MCF 10A (cell line): ENCODE data around the gene GPHN. TPM values are rescaled to one million over a fixed set of nuclear protein-coding genes. Genes with fewer than 3 reads are reported as not detected.
A peak's percentile ranks its signal among the peaks of the same experiment; 100 is the strongest.

Source experiments
- BruUV-seq: library from RNA; stranded (reverse); fragments of 400-500 nt; replicated peaks from 2 replicates; lab custom pipeline; 2021; lab: Mats Ljungman, UMichigan
- CTCF ChIA-PET: fragments of 300-600 bp; sonication (Branson Sonifier 250); formaldehyde crosslinking; extraction: SDS; loops from one replicate; lab custom pipeline; 2021; ENCODE audit warnings: antibody characterized with exemption, inconsistent platforms; lab: Yijun Ruan, JAX
- POLR2A ChIA-PET: fragments of 300-600, 350-650 bp; sonication (Branson Sonifier 250); formaldehyde crosslinking; extraction: SDS; loops from one replicate; lab custom pipeline; 2020; ENCODE audit warnings: antibody characterized with exemption, inconsistent platforms; lab: Yijun Ruan, JAX
- DNase-seq: peaks from one replicate; pipeline ENCODE4 v3.0.0-alpha.2; 2018; ENCODE audit not compliant: unreplicated experiment
- H3K27ac Mint-ChIP-seq: one replicate; pipeline ENCODE4 v1.8.0; 2022; ENCODE audit warnings: mild to moderate bottlenecking, low read depth, mixed read lengths; ENCODE audit not compliant: unreplicated experiment
- H3K27me3 Mint-ChIP-seq: one replicate; pipeline ENCODE4 v1.8.0; 2022; ENCODE audit warnings: mixed read lengths; ENCODE audit not compliant: insufficient read depth, unreplicated experiment
- H3K36me3 Mint-ChIP-seq: one replicate; pipeline ENCODE4 v1.8.0; 2022; ENCODE audit warnings: mild to moderate bottlenecking, moderate library complexity, mixed read lengths; ENCODE audit not compliant: insufficient read depth, unreplicated experiment
- H3K4me1 Mint-ChIP-seq: one replicate; pipeline ENCODE4 v1.8.0; 2022; ENCODE audit warnings: mixed read lengths; ENCODE audit not compliant: insufficient read depth, unreplicated experiment
- H3K4me3 Mint-ChIP-seq: one replicate; pipeline ENCODE4 v1.8.0; 2022; ENCODE audit warnings: mild to moderate bottlenecking, moderate library complexity, mixed read lengths; ENCODE audit not compliant: unreplicated experiment
- H3K9me3 Mint-ChIP-seq: one replicate; pipeline ENCODE4 v1.8.0; 2022; ENCODE audit warnings: mixed read lengths; ENCODE audit not compliant: unreplicated experiment
- CTCF ChIP-seq: fragments of 200-600 bp; IDR thresholded peaks from one replicate; pipeline ENCODE4 v1.8.0; 2022; ENCODE audit warnings: antibody characterized with exemption, mild to moderate bottlenecking; ENCODE audit not compliant: unreplicated experiment
- intact Hi-C: fragments of 100-400 bp; cut with micrococcal nuclease; formaldehyde crosslinking; loops from 2 replicates; pipeline ENCODE4 v1.14.1; 2022
- total RNA-seq: library from RNA; stranded (reverse); gene quantifications from 2 replicates; pipeline ENCODE4 v1.2.3, GENCODE V29; 2022

Gene GPHN
- total RNA-seq, 1 experiment from 2014 or later = 26.8 TPM

- DNase-seq = no peak
- no peak for TF ChIP-seq CTCF
- Mint-ChIP-seq H3K36me3 (peaks cover 12% of the 10 kb centered on the region), H3K4me3 (no peak overlapping the region), H3K9me3 (no peaks in the 10 kb centered on the region), H3K4me1 (no peaks in the 10 kb centered on the region), H3K27ac (no peak overlapping the region), H3K27me3 (no peaks in the 10 kb centered on the region)
- BruUV-seq = no TSS peak
- CTCF ChIA-PET = interaction anchor here (0.6 kb wide), 1 partner anchor 599 kb away, joined by 3 read pairs; no protein-coding TSS in a partner anchor
- POLR2A ChIA-PET = interaction anchor here (1.2 kb wide), 1 partner anchor 9 kb away, joined by 5 read pairs; no protein-coding TSS in a partner anchor
- intact Hi-C loops = no loop called here
Measured at GRCh38 chr14:66972469-66972868, 464.5 kb downstream of the GPHN start.

GRCh38 chr14:66974397-66975025 is 466.6 kb downstream of the GPHN start:
- TF ChIP-seq CTCF = no peak
- ChIA-PET POLR2A (interaction anchor here (0.9 to 2.0 kb wide), 2 partner anchors 9 to 41 kb away, joined by 4 to 8 read pairs; no protein-coding TSS in a partner anchor), CTCF (interaction anchor here (1.0 kb wide), 1 partner anchor 314 kb away, joined by 3 read pairs; no protein-coding TSS in a partner anchor)
- Mint-ChIP-seq H3K9me3 (no peaks in the 10 kb centered on the region), H3K27ac (no peak overlapping the region), H3K4me1 (no peaks in the 10 kb centered on the region), H3K4me3 (no peak overlapping the region), H3K27me3 (no peaks in the 10 kb centered on the region), H3K36me3 (peaks cover 12% of the 10 kb centered on the region)
- BruUV-seq = no TSS peak
- DNase-seq = peak; percentile 23
- intact Hi-C loops = no loop called here

GRCh38 chr14:66975251-66975650 is 467.3 kb downstream of the GPHN start:
- no peak for DNase-seq
- TF ChIP-seq CTCF = no peak
- Mint-ChIP-seq H3K27ac (no peak overlapping the region), H3K4me1 (no peaks in the 10 kb centered on the region), H3K9me3 (no peaks in the 10 kb centered on the region), H3K4me3 (no peak overlapping the region), H3K36me3 (peaks cover 12% of the 10 kb centered on the region), H3K27me3 (no peaks in the 10 kb centered on the region)
- ChIA-PET POLR2A (interaction anchor here (2.0 kb wide), 1 partner anchor 42 kb away, joined by 8 read pairs; no protein-coding TSS in a partner anchor), CTCF (no interaction called here)
- intact Hi-C loops = no loop called here
- BruUV-seq = no TSS peak

GRCh38 chr14:66979101-66979974 is 471.4 kb downstream of the GPHN start:
- TF ChIP-seq CTCF = no peak
- H3K4me3 Mint-ChIP-seq = no peak overlapping the region
- no peaks in the 10 kb centered on the region for H3K9me3 Mint-ChIP-seq
- ChIA-PET POLR2A (interaction anchor here (0.6 kb wide), 2 partner anchors 8 to 307 kb away, joined by 3 read pairs; no protein-coding TSS in a partner anchor), CTCF (interaction anchor here (0.7 kb wide), 1 partner anchor 18 kb away, joined by 3 read pairs; no protein-coding TSS in a partner anchor)
- no peak for DNase-seq
- H3K4me1 Mint-ChIP-seq = no peaks in the 10 kb centered on the region
- no TSS peak for BruUV-seq
- peaks cover 6% of the 10 kb centered on the region for H3K36me3 Mint-ChIP-seq
- intact Hi-C loops = no loop called here
- no peak overlapping the region for H3K27ac Mint-ChIP-seq
- no peaks in the 10 kb centered on the region for H3K27me3 Mint-ChIP-seq
